Mesenchymal stem cell (in vitro differentiated cells and primary cell): ENCODE results near the gene NANP.
A peak's percentile ranks its signal among the peaks of the same experiment; 100 is the strongest.
"Not testable (repeated sequence)": the region's sequence is repeated elsewhere in the genome, so short reads cannot be mapped to it uniquely, and the experiment has no call there.

ENCODE experiments used
- DNase-seq: peaks from one replicate; pipeline ENCODE4 v3.0.0-alpha.2; 2013
- H2AFZ ChIP-seq: one replicate; pipeline ENCODE4 v1.6.1; 2013; ENCODE audit warnings: low read depth, mild to moderate bottlenecking, control low read depth, inconsistent platforms, low read length, moderate library complexity
- H2AK5ac ChIP-seq: 2 replicates; pipeline ENCODE4 v1.6.1; 2013; ENCODE audit warnings: low read length, moderate library complexity, mild to moderate bottlenecking, inconsistent platforms; ENCODE audit not compliant: severe bottlenecking
- H2BK120ac ChIP-seq: one replicate; pipeline ENCODE4 v1.6.1; 2013; ENCODE audit warnings: low read depth, mild to moderate bottlenecking, inconsistent platforms, low read length, moderate library complexity
- H2BK12ac ChIP-seq, 2 experiments: one replicate each; pipeline ENCODE4 v1.6.1; 2013; ENCODE audit warnings: inconsistent platforms in 2 of 2, low read length in 2 of 2, mild to moderate bottlenecking in 2 of 2, moderate library complexity in 2 of 2, control low read depth in 1 of 2
- H2BK15ac ChIP-seq: one replicate; pipeline ENCODE4 v1.6.1; 2013; ENCODE audit warnings: mild to moderate bottlenecking, low read depth, inconsistent platforms; ENCODE audit not compliant: poor library complexity, severe bottlenecking
- H2BK5ac ChIP-seq: 2 replicates; pipeline ENCODE4 v1.6.1; 2013; ENCODE audit warnings: low read depth, mild to moderate bottlenecking, low read length, control low read depth, inconsistent platforms; ENCODE audit not compliant: poor library complexity, severe bottlenecking
- H3K14ac ChIP-seq, 2 experiments: one replicate each; pipeline ENCODE4 v1.6.1; 2013; ENCODE audit warnings: inconsistent platforms in 2 of 2, low read length in 2 of 2, control low read depth in 1 of 2, mild to moderate bottlenecking in 1 of 2, moderate library complexity in 1 of 2
- H3K18ac ChIP-seq, 2 experiments: one replicate each; pipeline ENCODE4 v1.6.1; 2013; ENCODE audit warnings: inconsistent platforms in 2 of 2, low read length in 2 of 2, control low read depth in 1 of 2, low read depth in 1 of 2, mild to moderate bottlenecking in 1 of 2
- H3K23ac ChIP-seq, 2 experiments: one replicate each; pipeline ENCODE4 v1.6.1; 2013; ENCODE audit warnings: inconsistent platforms in 2 of 2, low read length in 2 of 2, mild to moderate bottlenecking in 2 of 2, moderate library complexity in 2 of 2, control low read depth in 1 of 2
- H3K27ac ChIP-seq: 2 replicates; pipeline ENCODE4 v1.5.1; 2013; ENCODE audit warnings: mild to moderate bottlenecking, moderate library complexity, low read length, control low read depth, inconsistent platforms; ENCODE audit not compliant: poor library complexity, severe bottlenecking
- H3K27me3 ChIP-seq, 2 experiments: 2 replicates each; pipeline versions ENCODE4 v1.6.1 to v1.7.0; 2013; ENCODE audit warnings: low read length in 2 of 2, mild to moderate bottlenecking in 2 of 2, moderate library complexity in 2 of 2, control low read depth in 1 of 2, inconsistent platforms in 1 of 2; ENCODE audit not compliant: control insufficient read depth in 1 of 2, insufficient read depth in 1 of 2
- H3K36me3 ChIP-seq, 2 experiments: 2 replicates each; pipeline versions ENCODE4 v1.6.1 to v1.7.0; 2013; ENCODE audit warnings: low read length in 2 of 2, control low read depth in 1 of 2, inconsistent platforms in 1 of 2, low read depth in 1 of 2, mild to moderate bottlenecking in 1 of 2; ENCODE audit not compliant: insufficient read depth in 2 of 2, control insufficient read depth in 1 of 2
- H3K4ac ChIP-seq, 2 experiments: one replicate each; pipeline ENCODE4 v1.6.1; 2013; ENCODE audit warnings: inconsistent platforms in 2 of 2, low read length in 2 of 2, mild to moderate bottlenecking in 2 of 2, moderate library complexity in 2 of 2, control low read depth in 1 of 2, low read depth in 1 of 2
- H3K4me1 ChIP-seq: 2 replicates; pipeline ENCODE4 v1.6.1; 2013; ENCODE audit warnings: low read depth, low read length, control low read depth; ENCODE audit not compliant: control insufficient read depth, insufficient read depth
- H3K4me2 ChIP-seq: 2 replicates; pipeline ENCODE4 v1.6.1; 2013; ENCODE audit warnings: low read length, mild to moderate bottlenecking, inconsistent platforms; ENCODE audit not compliant: poor library complexity, severe bottlenecking
- H3K4me3 ChIP-seq, 2 experiments: 2 replicates each; pipeline versions ENCODE4 v1.5.1 to v1.7.0; 2013; ENCODE audit warnings: low read length in 2 of 2, mild to moderate bottlenecking in 2 of 2, control low read depth in 1 of 2, low read depth in 1 of 2; ENCODE audit not compliant: insufficient read depth in 1 of 2
- H3K79me1 ChIP-seq: replicated peaks from 2 replicates; pipeline ENCODE4 v1.6.1; 2013; ENCODE audit warnings: mild to moderate bottlenecking, control low read depth, low read length, inconsistent platforms; ENCODE audit not compliant: poor library complexity, severe bottlenecking
- H3K9ac ChIP-seq: 2 replicates; pipeline ENCODE4 v1.7.0; 2013; ENCODE audit warnings: mild to moderate bottlenecking, low read length, moderate library complexity
- H3K9me3 ChIP-seq: 2 replicates; pipeline ENCODE4 v1.7.0; 2013; ENCODE audit warnings: mild to moderate bottlenecking, low read length; ENCODE audit not compliant: control insufficient read depth
- H4K8ac ChIP-seq: one replicate; pipeline ENCODE4 v1.6.1; 2013; ENCODE audit warnings: inconsistent platforms, mild to moderate bottlenecking, low read length, moderate library complexity
- H4K91ac ChIP-seq: one replicate; pipeline ENCODE4 v1.6.1; 2013; ENCODE audit warnings: mild to moderate bottlenecking, low read length, inconsistent platforms
- WGBS: methylation state at CpG from one replicate; pipeline ENCODE4 v1.1.7; 2013; ENCODE audit warnings: mixed read lengths; 5-methylcytosine and 5-hydroxymethylcytosine counted together

Gene NANP

DNA sequence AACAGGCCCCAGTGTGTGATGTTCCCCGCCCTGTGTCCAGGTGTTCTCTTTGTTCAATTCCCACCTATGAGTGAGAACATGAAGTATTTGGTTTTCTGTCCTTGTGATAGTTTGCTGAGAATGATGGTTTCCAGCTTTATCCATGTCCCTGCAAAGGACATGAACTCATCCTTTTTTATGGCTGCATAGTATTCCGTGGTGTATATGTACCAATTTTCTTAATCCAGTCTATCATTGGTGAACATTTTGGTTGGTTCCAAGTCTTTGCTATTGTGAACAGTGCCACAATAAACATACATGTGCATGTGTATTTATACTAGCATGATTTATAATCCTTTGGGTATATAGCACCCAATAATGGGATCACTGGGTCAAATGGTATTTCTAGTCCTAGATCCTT, 6.8 kb upstream of the NANP start:
- H2BK120ac ChIP-seq, H2BK5ac ChIP-seq, H3K4ac ChIP-seq, H3K4me3 ChIP-seq, H3K79me1 ChIP-seq, H3K4me1 ChIP-seq, H2AK5ac ChIP-seq, H3K23ac ChIP-seq, H3K4me2 ChIP-seq, DNase-seq, H3K27ac ChIP-seq, H3K9me3 ChIP-seq, H3K14ac ChIP-seq, H4K91ac ChIP-seq, H2BK15ac ChIP-seq, H3K18ac ChIP-seq, H2AFZ ChIP-seq, H4K8ac ChIP-seq, H2BK12ac ChIP-seq, H3K27me3 ChIP-seq, H3K9ac ChIP-seq: not testable (repeated sequence)
- peaks cover 0 to 14% of the 10 kb centered on the region in 2 experiments for H3K36me3 ChIP-seq
- WGBS, result 100% methylated on average over 1 of the region's 2 CpGs

DNA sequence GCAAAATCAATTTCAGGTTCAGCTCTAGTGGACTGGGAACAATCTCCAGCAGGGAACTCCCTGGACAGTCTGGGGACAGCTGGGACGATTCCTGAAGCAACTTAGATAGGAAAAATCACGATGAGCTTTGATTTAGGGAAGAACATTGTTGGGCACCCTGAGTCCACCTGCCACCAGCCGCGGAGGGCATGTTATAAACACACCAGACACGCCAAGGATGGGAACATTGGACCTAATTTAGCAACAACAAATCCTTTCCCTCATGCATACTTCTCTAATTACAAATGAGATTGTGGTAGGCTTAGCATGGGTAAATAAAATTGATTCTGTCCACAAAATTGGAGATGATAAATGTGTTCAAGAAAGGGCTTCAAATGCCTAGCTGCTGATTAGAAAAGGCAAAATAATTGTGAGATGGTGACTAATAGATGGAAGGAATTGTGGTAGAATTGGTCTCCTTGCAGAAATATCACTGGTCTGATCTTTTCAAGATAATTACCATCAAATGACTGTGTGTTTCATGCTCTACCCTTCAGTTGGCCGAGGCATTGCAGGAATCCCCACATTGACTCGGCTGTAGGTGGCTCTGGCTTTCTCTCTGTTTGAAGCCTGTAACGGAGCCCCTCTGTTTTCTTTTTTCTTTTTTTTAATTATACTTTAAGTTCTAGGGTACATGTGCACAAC, 6.1 kb upstream of the NANP start:
- Histone ChIP-seq H3K23ac (no peak overlapping the region), H2AK5ac (no peak overlapping the region), H3K4me1 (no peaks in the 10 kb centered on the region), H3K4me3 (no peak overlapping the region), H3K9me3 (no peaks in the 10 kb centered on the region), H3K36me3 (peaks cover 0 to 8% of the 10 kb centered on the region in 2 experiments), H3K14ac (no peak overlapping the region), H3K4ac (no peak overlapping the region), H3K4me2 (no peak overlapping the region), H4K8ac (no peak overlapping the region), H2BK12ac (no peak overlapping the region), H2BK5ac (no peak overlapping the region), H3K18ac (no peak overlapping the region), H2BK120ac (no peak overlapping the region), H4K91ac (no peak overlapping the region), H3K9ac (no peak overlapping the region), H3K27me3 (no peaks in the 10 kb centered on the region), H2AFZ (no peak overlapping the region), H3K79me1 (peaks cover 4% of the 10 kb centered on the region), H3K27ac (no peak overlapping the region), H2BK15ac (no peak overlapping the region)
- DNase-seq, result no peak
- 96% methylated on average over 6 of the region's 8 CpGs for WGBS

DNA sequence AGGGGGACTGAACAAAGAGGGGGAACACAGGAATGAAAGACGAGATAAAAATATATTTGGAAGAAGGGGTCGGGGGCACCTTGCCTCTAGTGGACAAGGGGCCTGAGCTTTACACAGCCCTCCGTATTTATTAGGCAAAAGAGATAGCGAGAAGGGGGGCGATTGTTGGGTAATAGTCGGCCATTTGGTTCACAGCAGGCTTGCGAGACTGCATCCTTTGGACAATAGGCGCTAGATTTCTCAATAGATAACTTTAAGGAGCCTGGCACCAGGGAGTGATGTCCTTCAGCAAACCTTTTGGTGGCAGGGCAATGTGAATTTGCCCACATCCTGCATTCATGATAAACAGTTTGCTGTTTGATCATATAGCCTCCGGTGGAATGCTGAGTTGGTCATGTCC, 3.0 kb upstream of the NANP start:
- Histone ChIP-seq H3K4me2 (no peak overlapping the region), H3K27ac (no peak overlapping the region), H3K36me3 (no peaks in the 10 kb centered on the region), H2BK12ac (no peak overlapping the region), H3K9ac (no peak overlapping the region), H3K4me3 (no peak overlapping the region), H3K18ac (no peak overlapping the region), H3K14ac (no peak overlapping the region), H3K79me1 (peaks cover 12% of the 10 kb centered on the region), H4K8ac (no peak overlapping the region), H3K9me3 (no peaks in the 10 kb centered on the region), H3K27me3 (no peaks in the 10 kb centered on the region), H2BK120ac (no peak overlapping the region), H2BK5ac (no peak overlapping the region), H4K91ac (no peak overlapping the region), H3K4ac (no peak overlapping the region), H3K23ac (no peak overlapping the region), H3K4me1 (peaks cover 6% of the 10 kb centered on the region), H2AK5ac (no peak overlapping the region), H2BK15ac (no peak overlapping the region), H2AFZ (no peak overlapping the region)
- 69% methylated on average over 9 of the region's 9 CpGs for WGBS
- no peak for DNase-seq

DNA sequence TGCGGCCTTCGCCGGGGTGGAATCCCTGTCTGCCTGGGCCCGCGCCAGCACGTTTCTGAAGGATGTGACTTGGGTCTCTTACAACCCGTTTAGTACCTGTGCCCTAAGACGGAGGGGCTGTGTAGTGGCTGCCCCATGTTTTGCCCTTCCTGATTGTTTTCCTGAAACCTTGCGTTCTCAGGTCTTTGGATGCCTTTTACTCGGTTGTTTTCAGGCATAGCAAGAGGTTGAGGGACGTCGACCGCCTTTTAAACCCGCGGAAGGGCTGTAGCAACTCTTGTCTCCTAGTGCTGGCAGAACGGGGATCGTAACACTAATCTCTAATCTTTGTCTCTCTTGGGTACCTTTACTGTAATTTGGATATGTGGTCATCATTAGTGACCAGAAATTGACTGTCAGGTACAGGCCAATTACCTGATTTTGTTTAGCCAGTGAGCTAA, 706 bp upstream of the NANP start:
- no peak for DNase-seq
- Histone ChIP-seq H3K4me1 (peaks cover 6% of the 10 kb centered on the region), H3K9ac (peak overlapping the region; percentile 98), H2AK5ac (no peak overlapping the region), H2BK15ac (no peak overlapping the region), H2BK5ac (peak overlapping the region; percentile 19), H3K9me3 (no peaks in the 10 kb centered on the region), H3K27ac (peak overlapping the region; percentile 89), H2AFZ (peak overlapping the region; percentile 68), H4K91ac (peak overlapping the region; percentile 95), H2BK12ac (no peak overlapping the region), H3K36me3 (peaks cover 0 to 7% of the 10 kb centered on the region in 2 experiments), H3K4me3 (peak overlapping the region; percentile 92 to 93), H3K14ac (peak overlapping the region in 1 of 2 experiments; percentile 92), H4K8ac (peak overlapping the region; percentile 99), H3K27me3 (no peaks in the 10 kb centered on the region), H3K79me1 (peaks cover 21% of the 10 kb centered on the region), H3K23ac (peak overlapping the region in 1 of 2 experiments; percentile 87), H3K4ac (peak overlapping the region; percentile 85 to 95), H2BK120ac (peak overlapping the region; percentile 80), H3K4me2 (peak overlapping the region; percentile 68), H3K18ac (peak overlapping the region; percentile 90 to 98)
- 48% methylated on average over 17 of the region's 17 CpGs for WGBS
